H9 (cell line): ENCODE measurements around the gene DUSP6. TPM values are rescaled to one million over a fixed set of nuclear protein-coding genes. Genes with fewer than 3 reads are reported as not detected.

Experiments
- DNase-seq: peaks from one replicate; pipeline ENCODE4 v3.0.0-alpha.2; 2017
- H2AFZ ChIP-seq: one replicate; pipeline ENCODE4 v1.6.1; 2013; ENCODE audit warnings: mild to moderate bottlenecking, low read length, control low read depth, moderate library complexity
- H2AK5ac ChIP-seq: 2 replicates; pipeline ENCODE4 v1.6.1; 2013; ENCODE audit warnings: low read length, control low read depth, mixed read lengths; ENCODE audit not compliant: insufficient read length
- H2BK120ac ChIP-seq: one replicate; pipeline ENCODE4 v1.6.1; 2013; ENCODE audit warnings: low read depth, mild to moderate bottlenecking, low read length, control low read depth, inconsistent platforms; ENCODE audit not compliant: poor library complexity, severe bottlenecking
- H2BK12ac ChIP-seq: 2 replicates; pipeline ENCODE4 v1.6.1; 2013; ENCODE audit warnings: low read length, control low read depth, mixed read lengths, low read depth; ENCODE audit not compliant: insufficient read length
- H2BK15ac ChIP-seq: 2 replicates; pipeline ENCODE4 v1.6.1; 2013; ENCODE audit warnings: low read depth, low read length, control low read depth
- H2BK20ac ChIP-seq: one replicate; pipeline ENCODE4 v1.6.1; 2013; ENCODE audit warnings: low read depth, mild to moderate bottlenecking, low read length, control low read depth, inconsistent platforms; ENCODE audit not compliant: poor library complexity, severe bottlenecking
- H2BK5ac ChIP-seq: 2 replicates; pipeline ENCODE4 v1.6.1; 2013; ENCODE audit warnings: low read length, control low read depth, mixed read lengths; ENCODE audit not compliant: insufficient read length
- H3K14ac ChIP-seq: 2 replicates; pipeline ENCODE4 v1.6.1; 2013; ENCODE audit warnings: low read length, control low read depth; ENCODE audit not compliant: insufficient read depth
- H3K18ac ChIP-seq: 2 replicates; pipeline ENCODE4 v1.6.1; 2013; ENCODE audit warnings: low read depth, mild to moderate bottlenecking, mixed read lengths, low read length, control low read depth; ENCODE audit not compliant: insufficient read length
- H3K23ac ChIP-seq: 2 replicates; pipeline ENCODE4 v1.6.1; 2013; ENCODE audit warnings: low read length, control low read depth, mixed read lengths, low read depth; ENCODE audit not compliant: insufficient read length
- H3K23me2 ChIP-seq: 2 replicates; pipeline ENCODE4 v1.6.1; 2013; ENCODE audit warnings: low read depth, mild to moderate bottlenecking, mixed read lengths, low read length, control low read depth; ENCODE audit not compliant: insufficient read length, poor library complexity, severe bottlenecking
- H3K27ac ChIP-seq: 2 replicates; pipeline ENCODE4 v1.5.1; 2013; ENCODE audit warnings: low read length, control low read depth, mixed read lengths, low read depth; ENCODE audit not compliant: insufficient read length
- H3K27me3 ChIP-seq: 2 replicates; pipeline ENCODE4 v1.6.1; 2013; ENCODE audit warnings: low read length, control low read depth, inconsistent platforms; ENCODE audit not compliant: insufficient read depth
- H3K4ac ChIP-seq: 2 replicates; pipeline ENCODE4 v1.6.1; 2013; ENCODE audit warnings: low read depth, mild to moderate bottlenecking, control low read depth, inconsistent platforms, low read length, moderate library complexity
- H3K4me1 ChIP-seq: 2 replicates; pipeline ENCODE4 v1.6.1; 2013; ENCODE audit warnings: low read length, control low read depth, inconsistent platforms; ENCODE audit not compliant: insufficient read depth
- H3K4me2 ChIP-seq: 2 replicates; pipeline ENCODE4 v1.6.1; 2013; ENCODE audit warnings: low read length, control low read depth, mixed read lengths; ENCODE audit not compliant: insufficient read length, insufficient read depth
- H3K56ac ChIP-seq: 2 replicates; pipeline ENCODE4 v1.6.1; 2013; ENCODE audit warnings: low read depth, mild to moderate bottlenecking, mixed read lengths, low read length, control low read depth; ENCODE audit not compliant: insufficient read length
- H3K79me1 ChIP-seq: 2 replicates; pipeline ENCODE4 v1.6.1; 2013; ENCODE audit warnings: low read depth, mild to moderate bottlenecking, moderate library complexity, low read length, control low read depth, inconsistent platforms; ENCODE audit not compliant: insufficient read depth, poor library complexity, severe bottlenecking
- H3K79me2 ChIP-seq: 2 replicates; pipeline ENCODE4 v1.6.1; 2013; ENCODE audit warnings: low read length, control low read depth, inconsistent platforms; ENCODE audit not compliant: insufficient read depth
- H3K9ac ChIP-seq: 2 replicates; pipeline ENCODE4 v1.6.1; 2013; ENCODE audit warnings: low read length, control low read depth, mixed read lengths; ENCODE audit not compliant: insufficient read length; ENCODE audit errors: extremely low read depth
- H3K9me3 ChIP-seq: one replicate; pipeline ENCODE4 v1.6.1; 2013; ENCODE audit warnings: low read depth, low read length, inconsistent platforms; ENCODE audit not compliant: control insufficient read depth
- H3T11ph ChIP-seq: one replicate; pipeline ENCODE4 v1.6.1; 2013; ENCODE audit warnings: mild to moderate bottlenecking, low read length, control low read depth, inconsistent platforms
- H4K20me1 ChIP-seq: one replicate; pipeline ENCODE4 v1.6.1; 2013; ENCODE audit not compliant: control insufficient read depth, insufficient read length, insufficient read depth
- H4K5ac ChIP-seq: 2 replicates; pipeline ENCODE4 v1.6.1; 2013; ENCODE audit warnings: low read depth, mild to moderate bottlenecking, mixed read lengths, low read length, control low read depth; ENCODE audit not compliant: insufficient read length
- H4K8ac ChIP-seq: replicated peaks from 2 replicates; pipeline ENCODE4 v1.6.1; 2013; ENCODE audit warnings: low read length, control low read depth, mixed read lengths, low read depth; ENCODE audit not compliant: insufficient read length
- H4K91ac ChIP-seq: 2 replicates; pipeline ENCODE4 v1.6.1; 2013; ENCODE audit warnings: low read depth, mild to moderate bottlenecking, moderate library complexity, mixed read lengths, low read length, control low read depth; ENCODE audit not compliant: insufficient read length
- H3K27ac Mint-ChIP-seq, 3 experiments: 2 replicates in 2 of 3; 3 replicates in 1 of 3; pipeline ENCODE4 v1.8.0; 2020 to 2021; ENCODE audit warnings: mixed read lengths in 3 of 3, mild to moderate bottlenecking in 1 of 3, moderate library complexity in 1 of 3
- H3K27me3 Mint-ChIP-seq: 2 replicates; pipeline ENCODE4 v1.8.0; 2021; ENCODE audit warnings: low read depth, mild to moderate bottlenecking, moderate library complexity, mixed read lengths
- H3K36me3 Mint-ChIP-seq, 3 experiments: 2 replicates in 2 of 3; 3 replicates in 1 of 3; pipeline ENCODE4 v1.8.0; 2020 to 2021; ENCODE audit warnings: low read depth in 3 of 3, mixed read lengths in 3 of 3; ENCODE audit not compliant: insufficient read depth in 1 of 3
- H3K4me1 Mint-ChIP-seq, 2 experiments: 2 replicates each; pipeline ENCODE4 v1.8.0; 2020; ENCODE audit warnings: mixed read lengths in 2 of 2
- H3K4me3 Mint-ChIP-seq, 2 experiments: 2 replicates in 1 of 2; 3 replicates in 1 of 2; pipeline ENCODE4 v1.8.0; 2020 to 2021; ENCODE audit warnings: mild to moderate bottlenecking in 2 of 2, mixed read lengths in 2 of 2, moderate library complexity in 1 of 2
- H3K9me3 Mint-ChIP-seq, 2 experiments: 2 replicates in 1 of 2; 3 replicates in 1 of 2; pipeline ENCODE4 v1.8.0; 2020; ENCODE audit warnings: mild to moderate bottlenecking in 2 of 2, mixed read lengths in 2 of 2, moderate library complexity in 1 of 2
- CTCF ChIP-seq: fragments of 200-600 bp; sonication (generic); conservative IDR thresholded peaks from 3 replicates; pipeline ENCODE4 v1.8.0; 2021; ENCODE audit warnings: antibody characterized with exemption, mild to moderate bottlenecking
- WGBS: extraction: QIAGEN DNeasy Blood & Tissue Kit; methylation state at CpG from one replicate; pipeline ENCODE4 v1.1.7; 2013; ENCODE audit warnings: missing lambda C conversion rate, low lambda C conversion rate, mixed read lengths; ENCODE audit not compliant: insufficient read length; ENCODE audit errors: extremely low coverage; 5-methylcytosine and 5-hydroxymethylcytosine counted together
- total RNA-seq: library from RNA; stranded (reverse); gene quantifications from 2 replicates; pipeline ENCODE4 v1.2.1, GENCODE V29; 2021

The DUSP6 gene
- total RNA-seq, 1 experiment from 2014 or later: 35.3 TPM

GRCh38 chr12:89309440-89309802, 42.9 kb downstream of the DUSP6 start:
- Histone ChIP-seq H3K79me2 (no peaks in the 10 kb centered on the region), H2BK5ac (no peak overlapping the region), H3K27ac (no peak overlapping the region), H2AFZ (no peak overlapping the region), H3K4me2 (no peak overlapping the region), H2BK120ac (no peak overlapping the region), H3K23me2 (no peaks in the 10 kb centered on the region), H4K91ac (no peak overlapping the region), H4K8ac (no peak overlapping the region), H4K20me1 (no peaks in the 10 kb centered on the region), H3K9me3 (no peaks in the 10 kb centered on the region), H3K27me3 (no peaks in the 10 kb centered on the region), H2BK20ac (no peak overlapping the region), H2BK12ac (no peak overlapping the region), H3T11ph (no peak overlapping the region), H4K5ac (no peak overlapping the region), H3K4ac (no peak overlapping the region), H3K23ac (no peak overlapping the region), H2AK5ac (no peak overlapping the region), H2BK15ac (no peak overlapping the region), H3K9ac (no peak overlapping the region), H3K56ac (no peak overlapping the region), H3K14ac (no peak overlapping the region), H3K4me1 (no peaks in the 10 kb centered on the region; the same call in 1 of the 2 replicates), H3K79me1 (no peaks in the 10 kb centered on the region), H3K18ac (no peak overlapping the region)
- H3K9me3 Mint-ChIP-seq: no peaks in the 10 kb centered on the region
- no peaks in the 10 kb centered on the region for H3K36me3 Mint-ChIP-seq
- peaks cover 9 to 13% of the 10 kb centered on the region in 2 experiments for H3K4me1 Mint-ChIP-seq
- no peak overlapping the region for H3K27ac Mint-ChIP-seq
- no peak for DNase-seq
- no peak for TF ChIP-seq CTCF
- H3K4me3 Mint-ChIP-seq: no peak overlapping the region
- WGBS: no CpG with 5 or more reads among the region's 3 CpGs
- H3K27me3 Mint-ChIP-seq: peaks cover 1% of the 10 kb centered on the region
